ENCODE measurements around the gene SFI1.
"Not testable (repeated sequence)": the region's sequence is repeated elsewhere in the genome, so short reads cannot be mapped to it uniquely, and the experiment has no call there.

The SFI1 gene

DNA sequence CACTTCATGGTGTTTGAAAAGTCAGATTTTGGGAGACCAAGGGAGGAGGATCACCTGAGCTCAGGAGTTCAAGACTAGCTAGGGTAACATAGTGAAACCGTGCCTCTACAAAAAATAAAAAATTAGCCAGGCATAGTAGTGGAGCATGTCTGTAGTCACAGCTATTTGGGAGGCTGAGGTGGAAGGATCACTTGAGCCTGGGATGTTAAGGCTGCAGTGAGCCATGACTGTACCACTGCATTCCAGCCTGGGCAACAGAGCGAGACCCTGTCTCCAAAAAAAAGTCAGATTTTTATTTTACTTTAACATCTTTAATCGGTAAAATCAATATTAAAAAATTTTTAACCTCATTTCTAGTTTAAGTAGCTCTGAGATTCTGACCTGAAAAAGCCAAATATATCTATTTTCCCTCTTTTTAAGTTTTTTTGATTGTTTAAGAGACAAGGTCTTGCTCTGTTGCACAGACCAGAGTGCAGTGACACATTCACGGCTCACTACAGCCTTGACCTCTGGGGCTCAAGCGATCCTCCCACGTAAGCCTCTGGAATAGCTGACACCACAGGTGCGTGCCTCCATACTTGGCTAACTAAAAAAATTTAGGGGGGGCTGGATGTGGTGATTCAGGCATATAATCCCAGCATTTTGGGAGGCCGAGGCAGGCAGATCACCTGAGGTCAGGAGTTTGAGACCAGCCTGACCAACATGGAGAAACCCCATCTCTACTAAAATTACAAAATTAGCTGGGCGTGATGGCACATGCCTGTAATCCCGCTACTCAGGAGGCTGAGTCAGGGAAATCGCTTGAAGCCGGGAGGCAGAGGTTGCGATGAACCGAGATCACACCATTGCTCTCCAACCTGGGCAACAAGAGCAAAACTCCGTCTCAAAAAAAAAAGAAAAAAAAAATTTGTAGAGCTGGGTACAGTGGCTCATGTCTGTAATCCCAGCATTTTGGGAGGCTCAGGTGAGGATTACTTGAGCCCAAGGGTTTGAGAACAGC lies 48.4 kb downstream of the SFI1 start:
- no peak for DNase-seq

DNA sequence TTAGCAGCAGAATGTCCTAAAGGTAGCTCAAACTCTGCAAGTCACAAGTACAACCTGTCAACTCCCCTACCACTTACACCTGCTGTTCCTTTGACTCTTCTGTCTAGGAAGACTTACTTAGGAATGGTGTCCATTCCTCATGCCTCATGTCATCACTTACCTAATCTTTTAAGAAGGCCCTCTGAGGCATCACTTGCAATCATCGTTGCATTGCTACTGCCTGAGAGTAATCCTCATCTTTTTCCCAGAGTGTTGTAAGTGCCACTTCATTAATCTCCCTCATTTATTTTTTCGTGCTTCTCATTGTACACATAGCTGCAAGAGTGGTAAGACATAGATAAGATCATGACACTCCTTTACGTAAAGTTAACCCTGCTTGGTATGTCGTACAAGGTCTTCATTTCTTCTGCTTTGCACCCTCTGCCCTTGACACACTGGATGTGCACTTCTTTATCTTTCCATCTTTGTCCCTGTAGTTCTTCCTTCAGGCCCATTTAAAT lies 54.6 kb downstream of the SFI1 start:
- DNase-seq, result no peak

DNA sequence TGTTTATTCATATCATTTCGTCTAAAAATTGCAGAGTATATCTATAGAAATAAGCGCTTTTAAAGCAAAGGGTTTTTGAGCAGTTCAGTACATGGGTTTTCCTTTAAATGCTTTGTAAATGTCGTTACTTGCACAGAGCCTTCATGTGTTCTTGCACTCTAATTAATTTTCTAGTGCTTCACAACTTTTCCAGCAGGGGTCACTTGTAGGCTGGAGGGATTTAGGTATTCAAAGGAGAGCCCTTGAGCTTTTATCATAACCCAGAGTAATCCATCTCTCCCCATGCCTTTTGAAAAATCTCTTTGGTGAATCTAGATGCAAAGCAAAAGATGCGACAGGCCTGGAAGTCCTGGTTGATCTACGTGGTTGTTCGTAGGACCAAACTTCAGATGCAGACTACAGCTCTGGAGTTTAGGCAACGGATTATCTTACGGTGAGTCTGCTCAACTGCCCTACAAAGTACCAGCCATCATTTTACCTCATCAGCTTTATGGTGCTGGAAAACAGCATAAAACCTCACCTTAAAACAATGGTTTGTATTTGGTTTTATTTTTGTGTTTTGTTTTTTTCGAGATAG lies 60.4 kb downstream of the SFI1 start:
- DNase-seq, result peak; percentile 45

DNA sequence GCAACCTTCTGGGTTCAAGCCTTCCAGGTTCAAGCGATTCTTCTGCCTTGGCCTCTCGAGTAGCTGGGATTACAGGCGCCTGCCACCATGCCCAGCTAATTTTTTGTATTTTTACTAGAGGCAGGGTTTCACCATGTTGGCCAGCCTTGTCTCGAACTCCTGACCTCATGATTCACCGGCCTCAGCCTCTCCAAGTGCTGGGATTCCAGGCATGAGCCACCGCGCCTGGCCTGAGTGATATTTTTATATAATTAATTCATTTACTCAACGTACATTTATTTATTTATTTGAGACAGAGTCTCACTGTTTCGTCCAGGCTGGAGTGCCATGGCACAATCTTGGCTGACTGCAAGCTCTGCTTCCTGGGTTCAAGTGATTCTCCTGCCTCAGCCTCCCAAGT lies 62.2 kb downstream of the SFI1 start:
- DNase-seq, result not testable (repeated sequence)

DNA sequence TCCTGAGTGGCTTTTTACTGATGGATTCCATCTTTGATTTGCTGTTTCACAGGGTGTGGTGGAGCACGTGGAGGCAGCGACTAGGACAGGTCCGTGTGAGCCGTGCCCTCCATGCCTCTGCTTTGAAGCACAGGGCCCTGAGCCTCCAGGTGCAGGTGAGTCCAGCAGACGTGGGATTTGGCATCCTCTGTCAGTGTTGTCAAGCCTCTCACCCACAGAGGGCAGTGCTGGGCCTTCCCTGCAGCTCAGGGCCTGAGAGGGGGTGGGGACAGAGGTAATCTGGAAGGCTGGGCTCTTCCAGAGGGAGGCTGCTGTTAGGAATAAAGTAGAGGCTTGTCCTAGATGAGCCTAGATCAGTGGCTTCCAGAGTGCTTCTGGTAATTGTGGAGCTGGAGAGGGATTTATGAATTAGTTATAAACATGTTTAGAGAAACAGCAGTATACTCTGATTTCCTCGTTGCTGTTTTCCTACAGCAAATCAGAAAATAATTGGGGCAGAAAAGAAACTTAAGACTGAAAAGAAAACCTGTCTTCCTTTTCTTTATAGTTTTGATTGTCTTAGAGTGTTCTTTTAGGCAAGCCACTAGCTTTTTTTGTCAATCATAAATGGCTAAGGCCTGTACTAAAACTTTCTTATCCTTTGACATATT lies 65.0 kb downstream of the SFI1 start:
- peak; percentile 43 for DNase-seq

DNA sequence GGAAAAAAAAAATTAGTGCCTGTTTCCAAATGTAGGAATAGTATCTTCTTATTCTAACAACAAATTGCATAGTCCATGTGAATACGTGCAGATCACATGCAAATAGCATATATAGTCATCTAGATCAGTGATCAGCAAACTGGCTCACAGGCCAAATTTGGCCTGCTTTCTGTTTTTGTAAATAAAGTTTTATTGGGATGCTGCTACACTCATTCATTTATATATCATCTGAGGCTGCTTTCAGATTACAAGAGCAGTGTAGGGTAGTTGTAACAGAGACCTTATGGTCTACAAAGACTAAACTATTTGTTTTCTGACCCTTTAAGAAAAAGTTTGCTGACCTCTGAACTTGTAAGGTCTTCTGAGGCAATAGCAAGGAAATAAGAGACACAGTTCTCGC lies 65.6 kb downstream of the SFI1 start:
- no peak for DNase-seq

DNA sequence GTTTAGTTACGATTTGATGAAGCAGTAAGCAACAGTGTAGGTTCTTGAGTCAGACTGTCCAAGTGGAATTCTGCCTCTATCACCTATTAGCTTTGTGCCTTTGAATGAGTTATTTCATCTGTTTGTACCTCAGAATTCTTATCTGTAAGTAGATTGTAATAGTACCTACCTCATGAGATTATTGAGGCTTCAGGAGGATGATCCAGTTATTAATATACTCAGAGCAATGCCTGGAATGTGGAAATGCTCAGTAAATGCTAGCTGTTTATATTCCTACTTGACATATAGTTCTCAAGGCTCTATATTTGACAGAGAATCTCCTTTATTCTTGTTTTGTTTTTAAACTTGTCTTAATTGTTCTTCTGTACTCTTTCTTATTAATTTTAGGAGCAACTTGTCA lies 70.1 kb downstream of the SFI1 start:
- DNase-seq, result no peak

DNA sequence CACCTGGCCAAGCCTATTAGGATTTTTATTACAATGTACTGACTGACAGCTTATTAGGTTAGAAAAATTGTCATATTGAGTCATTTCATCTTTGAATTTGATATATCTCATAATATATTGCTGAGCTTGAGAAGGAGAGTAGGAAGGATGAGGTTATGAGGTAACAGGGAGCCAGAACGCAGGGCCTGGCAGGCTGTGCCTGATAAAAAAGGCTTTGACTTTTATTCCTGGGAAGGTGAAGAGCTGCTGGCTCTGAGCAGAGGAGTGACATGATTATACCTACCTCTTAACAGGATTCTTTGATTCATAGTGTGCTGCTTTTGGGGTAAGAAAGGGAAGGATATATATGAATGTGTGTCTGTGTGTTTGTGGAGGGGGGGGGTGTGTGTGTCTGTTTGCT lies 70.9 kb downstream of the SFI1 start:
- no peak for DNase-seq

DNA sequence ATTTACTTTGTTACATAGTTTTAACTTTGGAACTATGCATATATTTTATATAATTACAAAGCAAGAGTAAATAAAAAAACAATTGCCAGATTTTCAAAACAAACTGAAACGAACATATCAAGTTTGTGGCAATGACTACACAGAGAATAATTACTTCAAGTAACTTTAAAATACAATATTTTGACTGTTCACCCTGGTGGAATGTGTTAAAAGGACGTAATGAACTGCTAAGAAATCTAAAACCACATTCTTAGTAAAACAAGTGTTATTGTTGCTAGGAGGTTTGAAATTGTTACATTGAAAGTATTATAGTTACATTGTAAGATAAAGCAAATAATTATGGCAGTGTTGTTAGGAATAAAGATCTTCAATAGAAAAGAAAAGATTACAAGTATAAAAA lies 71.4 kb downstream of the SFI1 start:
- DNase-seq, result no peak

DNA sequence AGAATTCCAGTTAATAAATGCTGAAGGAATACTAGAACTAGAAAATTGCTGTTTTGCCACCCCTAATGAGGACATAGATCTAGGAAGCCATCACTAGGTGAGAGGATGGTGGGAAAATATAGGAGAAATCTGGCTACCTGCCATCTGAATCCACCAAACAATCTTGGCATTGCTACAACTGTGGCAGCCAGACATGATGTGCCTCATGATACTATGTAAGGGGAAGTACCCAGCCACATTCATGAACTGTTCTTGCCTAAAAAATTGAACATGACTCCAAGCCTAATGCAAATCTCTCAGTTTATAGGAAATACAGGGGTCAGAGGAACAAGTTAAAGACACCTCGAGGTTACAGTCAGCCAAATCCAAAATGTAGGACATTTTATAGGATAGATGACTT lies 72.8 kb downstream of the SFI1 start:
- DNase-seq, result no peak

DNA sequence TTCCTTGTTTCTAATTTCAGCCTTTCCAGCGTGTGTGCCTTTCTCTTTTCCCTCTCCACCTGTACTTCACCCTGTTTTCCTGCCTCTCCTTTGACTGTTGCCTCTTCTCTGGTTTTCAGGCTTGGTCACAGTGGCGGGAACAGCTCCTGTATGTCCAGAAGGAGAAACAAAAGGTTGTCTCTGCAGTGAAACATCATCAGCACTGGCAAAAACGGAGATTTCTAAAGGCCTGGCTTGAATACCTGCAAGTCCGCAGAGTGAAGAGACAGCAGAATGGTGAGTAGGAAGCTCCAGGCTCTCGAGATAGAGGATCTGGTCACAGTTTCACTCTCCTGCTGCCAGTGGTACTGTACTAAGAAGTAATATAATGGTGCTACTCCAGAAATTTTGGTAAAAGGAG lies 76.6 kb downstream of the SFI1 start:
- no peak for DNase-seq

DNA sequence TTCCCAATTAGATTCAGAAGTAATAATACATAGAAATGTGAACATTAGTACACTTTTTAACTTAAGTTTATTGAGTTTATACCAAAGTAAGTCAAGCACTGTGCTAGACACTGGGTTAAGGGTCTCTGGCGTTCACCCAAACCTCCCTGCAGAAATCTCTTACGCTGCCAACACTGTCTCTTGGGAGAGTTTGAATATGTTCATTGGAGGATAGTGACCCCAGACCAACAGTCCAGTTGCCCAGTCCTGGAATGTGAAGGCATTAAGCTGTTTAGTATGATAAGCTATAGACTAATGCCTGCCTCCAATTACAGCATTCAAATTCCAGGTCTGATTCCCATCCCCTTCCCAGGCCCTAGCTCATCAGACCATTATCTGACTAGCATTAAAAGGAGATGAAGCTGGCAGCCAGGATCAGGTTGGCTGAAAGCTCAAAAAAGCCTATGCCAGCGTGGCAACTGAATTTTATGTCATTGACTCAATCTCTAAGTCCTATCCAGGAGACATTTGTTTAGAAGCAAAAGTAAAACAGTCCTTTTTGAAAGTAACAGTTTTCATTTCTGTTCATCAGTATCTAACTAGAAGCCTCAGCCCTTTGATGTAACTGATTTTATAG lies 77.8 kb downstream of the SFI1 start:
- no peak for DNase-seq

DNA sequence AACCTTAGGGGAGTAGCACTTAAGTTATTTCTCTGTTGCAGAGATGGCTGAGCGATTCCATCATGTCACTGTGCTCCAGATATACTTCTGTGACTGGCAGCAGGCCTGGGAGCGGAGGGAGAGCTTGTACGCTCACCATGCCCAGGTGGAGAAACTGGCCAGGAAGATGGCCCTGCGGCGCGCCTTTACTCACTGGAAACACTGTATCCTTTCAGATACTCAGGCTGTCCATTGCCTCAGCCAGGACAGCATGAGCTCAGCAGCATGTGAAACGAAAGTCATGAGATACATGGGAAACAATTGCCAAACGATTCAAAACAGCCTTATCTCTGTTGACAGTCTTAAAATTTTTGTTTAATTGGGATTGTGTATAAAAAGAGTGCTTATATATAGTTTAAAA lies 78.9 kb downstream of the SFI1 start:
- DNase-seq, result no peak

DNA sequence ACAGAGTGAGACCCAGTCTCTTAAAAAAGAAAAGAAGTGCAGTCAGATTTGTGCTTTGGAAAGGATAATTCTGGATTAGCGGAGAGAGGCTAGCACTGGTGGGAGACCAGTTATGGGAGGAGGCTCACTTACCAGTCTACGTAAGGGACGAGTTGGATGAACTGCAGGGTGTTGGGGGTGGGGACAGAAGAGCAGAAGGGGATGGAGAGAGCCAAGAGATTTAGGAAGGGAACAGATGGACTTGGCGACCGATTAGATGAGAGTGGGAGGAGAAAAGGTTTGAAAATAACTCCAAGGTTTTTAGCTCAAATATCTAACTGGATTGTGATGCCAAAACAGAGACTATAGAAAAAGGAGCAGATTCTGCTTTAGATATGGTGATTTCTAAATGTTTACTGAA lies 81.4 kb downstream of the SFI1 start:
- DNase-seq, result no peak

DNA sequence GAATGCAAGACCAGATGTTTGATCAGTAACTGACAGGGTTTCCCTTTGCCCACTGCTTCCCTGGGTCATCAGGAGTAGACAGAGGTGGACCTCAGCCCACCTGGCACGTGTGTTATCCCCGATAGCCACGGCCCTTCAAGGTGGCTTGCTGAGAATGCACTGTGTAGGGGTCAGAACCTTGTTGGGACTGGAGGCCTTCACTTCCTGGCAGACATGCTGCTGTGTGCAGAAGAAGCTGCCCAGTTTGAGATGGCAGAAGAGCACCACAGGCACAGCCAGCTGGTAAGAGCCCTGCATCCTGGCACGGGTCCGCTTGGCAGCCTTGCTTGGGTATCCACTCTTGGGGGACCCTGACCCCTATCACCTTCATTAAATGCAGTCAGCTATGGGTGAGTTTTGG lies 81.8 kb downstream of the SFI1 start:
- DNase-seq, result no peak

DNA sequence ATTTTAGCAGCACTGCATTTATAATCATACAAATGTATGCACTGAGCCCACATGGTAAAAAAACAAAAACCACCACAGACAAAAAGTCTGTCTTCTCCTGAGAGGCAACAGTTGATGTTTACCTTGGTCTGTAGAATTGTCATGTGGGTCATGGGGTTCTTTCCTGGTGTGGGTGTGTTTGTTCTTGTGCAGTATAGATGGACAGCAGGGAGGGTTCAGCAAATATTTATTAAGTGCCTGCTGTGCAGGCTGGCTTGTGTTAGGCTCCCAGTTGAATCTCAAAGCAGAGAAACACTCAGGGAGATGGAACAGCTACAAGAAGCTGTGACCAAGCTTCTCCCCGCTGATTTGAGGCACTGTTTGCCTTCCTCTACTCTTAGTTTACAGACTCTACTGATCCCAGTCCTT lies 83.5 kb downstream of the SFI1 start:
- DNase-seq, result no peak

DNA sequence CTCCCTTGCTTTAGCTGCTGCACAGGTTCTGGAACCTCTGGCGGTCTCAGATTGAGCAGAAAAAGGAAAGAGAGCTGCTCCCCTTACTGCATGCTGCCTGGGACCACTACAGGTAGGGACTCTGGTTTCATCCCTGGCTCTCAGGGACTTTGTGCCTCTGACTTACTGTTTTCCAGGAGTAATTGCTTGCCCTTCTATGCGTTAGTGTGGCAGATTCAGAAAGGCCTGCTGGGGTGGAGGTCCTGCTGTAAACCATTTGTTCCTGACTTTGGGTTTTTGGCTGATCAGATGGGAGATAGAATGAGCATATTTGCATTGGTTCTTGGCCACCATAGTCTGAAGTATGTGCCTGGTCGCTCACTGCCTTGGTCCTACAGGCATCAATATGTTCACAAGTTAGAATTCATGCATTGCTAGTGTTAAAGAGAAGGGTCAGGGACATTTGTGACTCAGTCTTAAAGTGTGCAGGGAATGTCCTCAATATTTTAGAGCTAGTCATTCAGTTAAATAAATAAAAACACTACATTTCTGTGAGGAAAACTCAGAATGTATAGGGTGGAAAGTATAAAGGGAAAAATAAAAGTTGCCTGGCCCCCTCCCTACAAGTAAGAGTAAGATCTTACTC lies 87.6 kb downstream of the SFI1 start:
- no peak for DNase-seq

DNA sequence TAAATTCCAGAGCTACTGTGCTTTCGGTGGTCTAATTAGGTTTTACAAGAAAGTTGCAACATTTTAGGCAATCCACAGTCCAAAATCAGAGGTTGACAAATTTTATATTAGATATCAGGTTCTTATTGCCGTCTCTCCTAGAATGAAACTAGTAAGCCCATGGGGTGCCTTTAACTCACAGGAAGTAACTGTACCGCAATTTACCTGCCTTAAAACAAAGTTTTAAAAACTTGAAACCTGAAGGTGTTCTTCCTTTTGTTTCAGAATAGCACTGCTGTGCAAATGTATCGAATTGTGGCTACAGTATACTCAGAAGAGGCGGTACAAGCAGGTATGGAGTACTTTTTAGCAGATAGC lies 88.4 kb downstream of the SFI1 start:
- DNase-seq, result peak; percentile 31

DNA sequence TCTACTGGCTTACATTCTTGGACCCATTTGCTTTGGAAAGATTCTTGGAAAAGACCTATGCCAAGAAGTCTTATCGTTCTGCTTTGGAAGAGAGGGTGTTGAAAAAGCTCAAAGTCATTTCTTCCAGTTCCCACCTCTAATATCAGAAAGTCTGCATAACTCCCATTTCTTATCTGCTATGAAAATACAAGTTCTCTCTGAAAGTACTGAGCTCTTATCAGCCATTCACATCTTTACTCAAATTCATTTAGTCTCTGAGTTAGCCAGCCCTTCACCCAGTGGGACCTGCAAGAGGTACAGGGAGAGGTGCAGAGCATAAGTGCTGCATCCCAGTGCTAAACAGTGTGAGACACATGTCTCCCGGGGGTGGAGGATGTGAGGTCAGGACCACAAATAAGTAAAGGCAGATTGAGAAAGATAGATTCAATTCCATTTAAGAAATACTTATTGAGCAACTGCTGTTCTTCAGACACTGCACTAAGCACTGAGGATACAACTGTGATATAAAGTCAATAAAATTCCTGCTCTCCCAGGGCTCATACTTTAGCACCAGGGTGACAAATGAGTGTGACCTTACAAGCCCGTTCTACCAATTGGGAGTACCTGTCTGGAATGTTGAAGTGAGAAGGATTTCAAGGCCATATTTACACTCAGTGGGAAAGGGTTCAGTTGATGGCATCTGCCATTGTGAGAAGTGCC lies 89.0 kb downstream of the SFI1 start:
- peak; percentile 4 for DNase-seq

DNA sequence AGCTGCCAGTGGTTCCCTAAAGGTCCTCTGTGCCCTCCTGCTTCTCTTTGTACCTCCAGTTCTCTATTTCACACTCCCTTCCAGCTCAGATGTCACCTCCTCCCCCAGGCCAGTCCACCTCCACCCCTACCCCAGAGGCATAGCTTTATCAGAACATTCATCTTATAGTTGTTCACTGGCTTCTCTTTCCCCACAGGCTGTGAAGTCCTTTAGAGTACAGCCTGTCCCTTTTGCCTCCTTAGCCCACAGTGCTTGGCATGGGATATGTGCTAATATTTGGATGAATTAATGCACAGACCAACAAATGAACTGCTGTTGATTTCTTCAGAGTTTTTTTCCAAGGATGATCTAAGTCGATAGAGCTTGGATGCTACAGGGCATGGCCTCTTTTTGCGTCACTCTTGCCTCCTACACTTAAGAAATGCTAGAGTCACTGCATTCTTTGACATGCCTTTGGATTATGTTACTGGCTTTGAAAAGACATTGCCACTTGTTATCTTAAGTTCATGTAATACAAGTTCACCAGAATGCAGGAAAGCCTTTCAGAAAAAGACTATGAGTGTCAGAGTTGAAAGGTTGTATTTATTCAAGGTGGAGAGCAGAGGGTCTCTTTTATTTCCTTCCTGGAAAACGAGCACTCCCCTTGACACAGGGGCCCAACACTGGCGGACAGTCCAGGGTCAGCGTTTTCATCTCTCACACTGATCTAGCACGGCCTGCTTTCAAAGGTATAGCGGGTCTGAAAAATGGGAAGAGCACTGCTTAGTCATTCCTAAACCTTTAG lies 90.0 kb downstream of the SFI1 start:
- DNase-seq, result no peak

DNA sequence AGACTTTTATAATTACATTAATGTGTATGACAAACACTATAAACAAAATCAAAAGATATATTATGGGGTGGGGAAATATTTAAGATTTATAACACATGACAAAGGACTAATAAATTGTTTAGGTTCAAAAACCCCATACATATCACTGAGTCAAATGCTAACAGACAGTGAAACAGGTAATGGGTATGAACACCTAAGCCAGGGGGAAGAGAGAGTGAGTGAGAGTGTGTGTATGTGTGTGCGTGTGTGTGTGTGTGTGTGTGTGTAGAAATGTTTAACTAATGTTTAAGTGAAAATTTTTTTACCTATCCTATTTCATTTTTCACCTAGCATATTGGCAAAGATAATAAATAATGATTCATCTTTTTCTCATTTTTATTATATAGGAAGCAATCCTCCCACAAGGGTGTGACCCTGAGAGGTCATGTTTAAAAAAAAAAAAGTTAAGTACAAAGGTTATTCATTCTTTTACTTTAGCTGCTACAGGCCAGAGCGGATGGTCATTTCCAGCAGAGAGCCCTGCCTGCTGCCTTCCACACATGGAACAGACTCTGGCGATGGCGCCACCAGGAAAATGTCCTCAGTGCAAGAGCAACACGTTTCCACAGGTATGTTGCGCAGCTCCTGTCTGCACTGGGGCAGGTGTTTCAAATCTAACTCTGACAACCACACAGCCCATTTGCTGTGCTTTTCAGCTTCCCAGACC lies 92.8 kb downstream of the SFI1 start:
- no peak for DNase-seq
